Liver (tissue), 9 donors: ENCODE results near the gene NEAT1. TPM values are rescaled to one million over a fixed set of nuclear protein-coding genes. Genes with fewer than 3 reads are reported as not detected.
A peak's percentile ranks its signal among the peaks of the same experiment; 100 is the strongest.

Experiments used
- DNase-seq: peaks from one replicate; pipeline ENCODE4 v3.0.0-alpha.2; 2017; ENCODE audit warnings: low spot score
- H3K27ac ChIP-seq, 2 donors: one replicate each; pipeline ENCODE4 v1.7.0; 2013; ENCODE audit warnings: inconsistent platforms in 2 of 2, low read length in 2 of 2, control low read depth in 1 of 2, low read depth in 1 of 2, mild to moderate bottlenecking in 1 of 2
- H3K27me3 ChIP-seq, 4 donors: one replicate each; pipeline versions ENCODE4 v1.6.1 to v1.7.0; 2013; ENCODE audit warnings: low read length in 3 of 4, inconsistent platforms in 1 of 4, mild to moderate bottlenecking in 1 of 4, moderate library complexity in 1 of 4; ENCODE audit not compliant: control insufficient read depth in 4 of 4, insufficient read depth in 4 of 4
- H3K36me3 ChIP-seq, 4 donors: one replicate each; pipeline versions ENCODE4 v1.6.1 to v1.7.0; 2013; ENCODE audit warnings: low read length in 3 of 4, mild to moderate bottlenecking in 3 of 4, low read depth in 1 of 4, moderate library complexity in 1 of 4; ENCODE audit not compliant: control insufficient read depth in 4 of 4, insufficient read depth in 3 of 4
- H3K4me1 ChIP-seq, 4 donors: one replicate each; pipeline versions ENCODE4 v1.6.1 to v1.7.0; 2013; ENCODE audit warnings: low read length in 3 of 4, mild to moderate bottlenecking in 3 of 4, moderate library complexity in 1 of 4; ENCODE audit not compliant: control insufficient read depth in 4 of 4, insufficient read depth in 4 of 4
- H3K4me3 ChIP-seq, 3 donors: one replicate each; pipeline versions ENCODE4 v1.6.1 to v1.7.0; 2013; ENCODE audit warnings: low read length in 3 of 3, control low read depth in 1 of 3, low read depth in 1 of 3, mild to moderate bottlenecking in 1 of 3
- H3K9ac ChIP-seq, 2 donors: one replicate each; pipeline ENCODE4 v1.7.0; 2013; ENCODE audit warnings: low read length in 2 of 2, mild to moderate bottlenecking in 2 of 2, moderate library complexity in 2 of 2, control low read depth in 1 of 2, low read depth in 1 of 2
- H3K9me3 ChIP-seq, 4 donors: one replicate each; pipeline versions ENCODE4 v1.6.1 to v1.7.0; 2013; ENCODE audit warnings: low read length in 3 of 4; ENCODE audit not compliant: control insufficient read depth in 4 of 4
- EGR1 ChIP-seq, 2 donors: IDR thresholded peaks; 2 replicates each; pipeline ENCODE4 v1.6.1; 2016 to 2018; ENCODE audit warnings: antibody characterized with exemption in 2 of 2, low read depth in 2 of 2
- FOXA1 ChIP-seq: IDR thresholded peaks from 2 replicates; pipeline ENCODE4 v1.6.1; 2016; ENCODE audit warnings: antibody characterized with exemption
- FOXA2 ChIP-seq: IDR thresholded peaks from 2 replicates; pipeline ENCODE4 v1.6.1; 2016; ENCODE audit warnings: antibody characterized with exemption
- GABPA ChIP-seq, 2 donors: IDR thresholded peaks in 1 of 2; conservative IDR thresholded peaks in 1 of 2; 2 replicates each; pipeline ENCODE4 v1.6.1; 2016; ENCODE audit warnings: antibody characterized with exemption in 2 of 2, mild to moderate bottlenecking in 1 of 2, moderate library complexity in 1 of 2
- HNF4A ChIP-seq, 2 donors: conservative IDR thresholded peaks; 2 replicates each; pipeline ENCODE4 v1.6.1; 2016; ENCODE audit warnings: antibody characterized with exemption in 2 of 2, mild to moderate bottlenecking in 2 of 2
- HNF4G ChIP-seq: IDR thresholded peaks from 2 replicates; pipeline ENCODE4 v1.6.1; 2016; ENCODE audit warnings: antibody characterized with exemption
- JUND ChIP-seq, 2 donors: IDR thresholded peaks; 2 replicates each; pipeline ENCODE4 v1.6.1; 2016; ENCODE audit warnings: antibody characterized with exemption in 2 of 2
- NR2F2 ChIP-seq: IDR thresholded peaks from 2 replicates; pipeline ENCODE4 v1.6.1; 2016; ENCODE audit warnings: antibody characterized with exemption
- RAD21 ChIP-seq, 2 donors: IDR thresholded peaks; 2 replicates each; pipeline ENCODE4 v1.6.1; 2016; ENCODE audit warnings: antibody characterized with exemption in 2 of 2, mild to moderate bottlenecking in 2 of 2
- RXRA ChIP-seq, 2 donors: IDR thresholded peaks; 2 replicates each; pipeline ENCODE4 v1.6.1; 2017 to 2018; ENCODE audit warnings: antibody characterized with exemption in 2 of 2, mild to moderate bottlenecking in 1 of 2
- SP1 ChIP-seq: IDR thresholded peaks from 2 replicates; pipeline ENCODE4 v1.6.1; 2018; ENCODE audit warnings: antibody characterized with exemption, mild to moderate bottlenecking
- TAF1 ChIP-seq: conservative IDR thresholded peaks from 2 replicates; pipeline ENCODE4 v1.6.1; 2016; ENCODE audit warnings: antibody characterized with exemption, mild to moderate bottlenecking
- YY1 ChIP-seq: IDR thresholded peaks from 2 replicates; pipeline ENCODE4 v1.6.1; 2016; ENCODE audit warnings: antibody characterized with exemption, mild to moderate bottlenecking
- WGBS: extraction: QIAGEN DNeasy Blood & Tissue Kit; methylation state at CpG from one replicate; pipeline ENCODE4 v1.1.7; 2013; 5-methylcytosine and 5-hydroxymethylcytosine counted together
- polyA plus RNA-seq, 2 donors: library from polyadenylated mRNA; stranded (reverse) in 1 of 2; unstranded in 1 of 2; fragments of 200-250 nt in 1 of 2; fragments of >200 nt in 1 of 2; fragmentation: Nextera tagmentation in 1 of 2; extraction: Ambion mirVana in 1 of 2; gene quantifications; one replicate each; pipeline versions ENCODE4 v1.2.1 to v1.2.3, GENCODE V29; 2013 to 2015
- total RNA-seq, 2 donors: library from RNA; depleted of rRNA; stranded (reverse); fragments of >200 nt; gene quantifications; one replicate each; pipeline ENCODE4 v1.2.3, GENCODE V29; 2014
- TF ChIP-seq, protein P1 (sequence below): IDR thresholded peaks from 2 replicates; pipeline ENCODE4 v1.6.1; 2016; ENCODE audit warnings: antibody characterized with exemption
- TF ChIP-seq, protein P2 (sequence below): IDR thresholded peaks from 2 replicates; pipeline ENCODE4 v1.6.1; 2016; ENCODE audit warnings: antibody characterized with exemption
- TF ChIP-seq, protein P3 (sequence below): IDR thresholded peaks from 2 replicates; pipeline ENCODE4 v1.6.1; 2016; ENCODE audit warnings: antibody characterized with exemption, mild to moderate bottlenecking
- TF ChIP-seq, protein P4 (sequence below): IDR thresholded peaks from 2 replicates; pipeline ENCODE4 v1.6.1; 2016; ENCODE audit warnings: antibody characterized with exemption
- donor health status: healthy.
- donor health status: healthy.
- donor health status: healthy.
- donor health status: healthy.
- donor health status: healthy.

The NEAT1 gene
- total and polyA plus RNA-seq, 4 donors, result 29.6 to 1,968 (median 80.8) TPM

- TF ChIP-seq, protein P1, sequence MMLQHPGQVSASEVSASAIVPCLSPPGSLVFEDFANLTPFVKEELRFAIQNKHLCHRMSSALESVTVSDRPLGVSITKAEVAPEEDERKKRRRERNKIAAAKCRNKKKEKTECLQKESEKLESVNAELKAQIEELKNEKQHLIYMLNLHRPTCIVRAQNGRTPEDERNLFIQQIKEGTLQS, result no peak
- TF ChIP-seq TAF1, result no peak
- TF ChIP-seq, protein P2, sequence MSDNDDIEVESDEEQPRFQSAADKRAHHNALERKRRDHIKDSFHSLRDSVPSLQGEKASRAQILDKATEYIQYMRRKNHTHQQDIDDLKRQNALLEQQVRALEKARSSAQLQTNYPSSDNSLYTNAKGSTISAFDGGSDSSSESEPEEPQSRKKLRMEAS, result no peak
- no peak for TF ChIP-seq EGR1 (IDR thresholded peaks at IDR 0.05; ENCODE audit: low read depth in 2 of 2)
- no peak for TF ChIP-seq NR2F2
- no peak for TF ChIP-seq FOXA2
- no peak for TF ChIP-seq RAD21 (IDR thresholded peaks at IDR 0.05)
Observed at GRCh38 chr11:65378928-65379638, 43.5 kb upstream of the NEAT1 start (continued).

DNA sequence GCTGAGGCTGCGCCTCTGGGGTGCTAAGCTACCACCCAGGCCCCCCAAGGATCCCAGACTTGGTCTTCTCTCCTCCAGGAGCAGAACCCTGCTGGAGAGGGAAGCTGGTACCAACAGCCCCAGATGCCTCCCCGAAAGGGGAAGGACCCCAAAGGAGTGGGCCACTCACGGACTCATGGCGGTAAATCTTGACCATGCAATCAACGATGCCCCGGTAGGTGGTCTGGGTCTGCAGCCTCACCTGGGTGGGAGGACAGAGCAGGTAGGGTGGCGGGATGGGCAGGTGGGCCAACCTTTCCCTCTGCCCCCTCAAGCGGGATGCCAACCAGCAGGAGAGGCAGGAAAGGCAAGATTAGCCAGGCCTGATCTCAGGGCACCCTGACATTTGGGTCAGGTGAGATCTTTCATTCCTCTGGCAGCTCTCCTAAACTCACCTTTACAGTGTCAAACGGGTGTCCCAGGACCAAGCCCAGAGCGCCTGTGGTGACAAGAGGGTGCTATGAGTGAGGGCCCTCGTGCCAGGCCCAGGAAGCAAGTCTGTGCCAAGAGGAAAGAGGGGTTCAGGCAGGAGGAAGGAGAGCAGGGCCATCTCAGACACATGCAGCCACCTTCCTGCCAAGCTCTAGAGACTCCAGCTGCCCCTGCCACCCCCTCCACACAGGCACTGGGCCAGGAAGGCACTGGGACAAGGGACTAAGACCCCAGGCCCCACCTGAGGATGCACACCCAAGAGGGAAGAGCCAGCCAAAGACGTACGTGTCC is 42.7 kb upstream of the NEAT1 start:
- no peak overlapping the region for H3K9ac ChIP-seq
- TF ChIP-seq EGR1 (IDR thresholded peaks at IDR 0.05; ENCODE audit: low read depth in 2 of 2), result no peak
- TF ChIP-seq HNF4A (conservative IDR thresholded peaks at IDR 0.05), result no peak
- no peaks in the 10 kb centered on the region for H3K9me3 ChIP-seq
- no peak for DNase-seq
- no peaks in the 10 kb centered on the region for H3K36me3 ChIP-seq
- no peak overlapping the region for H3K27ac ChIP-seq
- H3K4me3 ChIP-seq, result no peak overlapping the region
- WGBS, result 92% methylated on average over 13 of the region's 13 CpGs
- H3K4me1 ChIP-seq, result peaks cover 7 to 24% (median 16%) of the 10 kb centered on the region in 4 donors
- no peaks in the 10 kb centered on the region for H3K27me3 ChIP-seq

DNA sequence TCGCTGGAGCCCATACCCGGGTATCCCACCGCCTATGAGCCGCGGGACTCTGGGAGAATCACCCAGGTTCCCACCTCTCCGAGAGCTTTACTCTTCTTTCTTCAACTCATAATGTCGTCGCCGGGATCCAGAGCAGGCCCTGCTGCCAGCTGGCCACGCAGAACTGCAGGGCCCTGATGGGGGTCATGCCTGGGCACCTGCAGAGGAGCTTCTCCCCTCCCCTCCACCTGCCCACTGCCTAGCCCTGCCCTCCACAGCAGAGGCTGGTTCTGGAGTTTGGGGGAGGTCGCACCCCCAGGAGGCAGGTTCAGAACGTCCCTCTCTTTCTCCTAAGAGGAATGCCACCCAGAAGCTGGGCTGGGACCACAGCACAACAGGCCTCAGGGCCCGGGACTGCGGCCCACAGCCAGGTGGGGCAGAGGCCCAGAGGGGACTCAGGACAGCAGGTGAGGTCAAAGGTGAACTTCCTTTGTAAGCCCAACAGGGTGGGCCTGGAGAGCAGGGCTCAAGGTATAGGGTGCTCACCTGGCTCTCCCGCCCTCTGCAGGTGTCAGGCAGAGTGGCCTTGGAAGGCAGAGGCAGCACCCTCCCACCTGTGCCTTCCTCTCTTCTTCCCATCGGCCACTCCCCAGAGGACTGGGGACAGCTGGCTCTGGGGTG is 42.0 kb upstream of the NEAT1 start:
- Histone ChIP-seq H3K27ac (no peak overlapping the region), H3K4me1 (peaks cover 7 to 24% (median 16%) of the 10 kb centered on the region in 4 donors), H3K27me3 (no peaks in the 10 kb centered on the region), H3K4me3 (no peak overlapping the region), H3K36me3 (no peaks in the 10 kb centered on the region), H3K9ac (no peak overlapping the region), H3K9me3 (no peaks in the 10 kb centered on the region)
- DNase-seq, result no peak
- TF ChIP-seq JUND (IDR thresholded peaks at IDR 0.05) (no peak), NR2F2 (no peak)
- 90% methylated on average over 16 of the region's 16 CpGs for WGBS

DNA sequence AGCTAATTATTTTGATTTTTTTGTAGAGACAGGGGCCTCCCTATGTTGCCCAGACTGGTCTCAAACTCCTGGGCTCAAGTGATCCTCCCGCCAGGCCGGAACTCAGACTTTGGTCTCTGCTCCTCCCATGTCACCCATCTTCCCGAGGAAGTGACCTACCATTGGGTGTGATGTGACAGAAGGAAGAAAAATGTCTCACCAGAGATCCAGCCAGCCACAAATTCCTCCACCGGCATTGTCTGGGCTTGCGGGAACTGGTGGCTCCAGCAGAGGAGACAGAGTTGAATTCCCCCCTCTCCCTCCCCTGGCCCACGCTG is 40.9 kb upstream of the NEAT1 start:
- Histone ChIP-seq H3K27me3 (no peaks in the 10 kb centered on the region), H3K27ac (peak overlapping the region; percentile 98 to 100), H3K4me1 (peaks cover 7 to 29% (median 18%) of the 10 kb centered on the region in 4 donors), H3K9ac (peak overlapping the region; percentile 48 to 89), H3K36me3 (no peaks in the 10 kb centered on the region), H3K9me3 (no peaks in the 10 kb centered on the region), H3K4me3 (peak overlapping the region; percentile 36 to 71 (median 56))
- no peak for DNase-seq
- WGBS, result 2% methylated on average over 6 of the region's 6 CpGs
- TF ChIP-seq TAF1 (no peak), FOXA1 (no peak), GABPA (IDR thresholded peaks at IDR 0.05 in 1 of 2, conservative IDR thresholded peaks at IDR 0.05 in 1 of 2) (peak in 1 of 2 donors; percentile 45), RAD21 (IDR thresholded peaks at IDR 0.05) (no peak), RXRA (IDR thresholded peaks at IDR 0.05) (no peak), FOXA2 (no peak), NR2F2 (no peak), JUND (IDR thresholded peaks at IDR 0.05) (no peak), HNF4G (peak; percentile 49), YY1 (peak; percentile 69), EGR1 (IDR thresholded peaks at IDR 0.05; ENCODE audit: low read depth in 2 of 2) (no peak), SP1 (no peak)
- TF ChIP-seq, protein P3, sequence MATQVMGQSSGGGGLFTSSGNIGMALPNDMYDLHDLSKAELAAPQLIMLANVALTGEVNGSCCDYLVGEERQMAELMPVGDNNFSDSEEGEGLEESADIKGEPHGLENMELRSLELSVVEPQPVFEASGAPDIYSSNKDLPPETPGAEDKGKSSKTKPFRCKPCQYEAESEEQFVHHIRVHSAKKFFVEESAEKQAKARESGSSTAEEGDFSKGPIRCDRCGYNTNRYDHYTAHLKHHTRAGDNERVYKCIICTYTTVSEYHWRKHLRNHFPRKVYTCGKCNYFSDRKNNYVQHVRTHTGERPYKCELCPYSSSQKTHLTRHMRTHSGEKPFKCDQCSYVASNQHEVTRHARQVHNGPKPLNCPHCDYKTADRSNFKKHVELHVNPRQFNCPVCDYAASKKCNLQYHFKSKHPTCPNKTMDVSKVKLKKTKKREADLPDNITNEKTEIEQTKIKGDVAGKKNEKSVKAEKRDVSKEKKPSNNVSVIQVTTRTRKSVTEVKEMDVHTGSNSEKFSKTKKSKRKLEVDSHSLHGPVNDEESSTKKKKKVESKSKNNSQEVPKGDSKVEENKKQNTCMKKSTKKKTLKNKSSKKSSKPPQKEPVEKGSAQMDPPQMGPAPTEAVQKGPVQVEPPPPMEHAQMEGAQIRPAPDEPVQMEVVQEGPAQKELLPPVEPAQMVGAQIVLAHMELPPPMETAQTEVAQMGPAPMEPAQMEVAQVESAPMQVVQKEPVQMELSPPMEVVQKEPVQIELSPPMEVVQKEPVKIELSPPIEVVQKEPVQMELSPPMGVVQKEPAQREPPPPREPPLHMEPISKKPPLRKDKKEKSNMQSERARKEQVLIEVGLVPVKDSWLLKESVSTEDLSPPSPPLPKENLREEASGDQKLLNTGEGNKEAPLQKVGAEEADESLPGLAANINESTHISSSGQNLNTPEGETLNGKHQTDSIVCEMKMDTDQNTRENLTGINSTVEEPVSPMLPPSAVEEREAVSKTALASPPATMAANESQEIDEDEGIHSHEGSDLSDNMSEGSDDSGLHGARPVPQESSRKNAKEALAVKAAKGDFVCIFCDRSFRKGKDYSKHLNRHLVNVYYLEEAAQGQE, result no peak
- TF ChIP-seq, protein P2, result no peak
- TF ChIP-seq, protein P4, sequence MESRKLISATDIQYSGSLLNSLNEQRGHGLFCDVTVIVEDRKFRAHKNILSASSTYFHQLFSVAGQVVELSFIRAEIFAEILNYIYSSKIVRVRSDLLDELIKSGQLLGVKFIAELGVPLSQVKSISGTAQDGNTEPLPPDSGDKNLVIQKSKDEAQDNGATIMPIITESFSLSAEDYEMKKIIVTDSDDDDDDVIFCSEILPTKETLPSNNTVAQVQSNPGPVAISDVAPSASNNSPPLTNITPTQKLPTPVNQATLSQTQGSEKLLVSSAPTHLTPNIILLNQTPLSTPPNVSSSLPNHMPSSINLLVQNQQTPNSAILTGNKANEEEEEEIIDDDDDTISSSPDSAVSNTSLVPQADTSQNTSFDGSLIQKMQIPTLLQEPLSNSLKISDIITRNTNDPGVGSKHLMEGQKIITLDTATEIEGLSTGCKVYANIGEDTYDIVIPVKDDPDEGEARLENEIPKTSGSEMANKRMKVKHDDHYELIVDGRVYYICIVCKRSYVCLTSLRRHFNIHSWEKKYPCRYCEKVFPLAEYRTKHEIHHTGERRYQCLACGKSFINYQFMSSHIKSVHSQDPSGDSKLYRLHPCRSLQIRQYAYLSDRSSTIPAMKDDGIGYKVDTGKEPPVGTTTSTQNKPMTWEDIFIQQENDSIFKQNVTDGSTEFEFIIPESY, result no peak
- TF ChIP-seq, protein P1, result no peak
